IMR-90 (cell line): ENCODE data around the gene OR1F1. TPM values are rescaled to one million over a fixed set of nuclear protein-coding genes. Genes with fewer than 3 reads are reported as not detected.

Source experiments
- ATAC-seq: fragments of 200-7000 bp; cut with Tn5 transposase; 2 replicates; pipeline ENCODE4 v1.9.1; 2020; ENCODE audit warnings: low read depth, mild to moderate bottlenecking, moderate library complexity
- BruUV-seq: library from RNA; stranded (reverse); fragments of 400-500 nt; replicated peaks from 2 replicates; lab custom pipeline; 2021; lab: Mats Ljungman, UMichigan
- CTCF ChIA-PET: fragments of 300-600 bp; formaldehyde crosslinking; extraction: SDS; loops from one replicate; lab custom pipeline; 2021; ENCODE audit warnings: antibody characterized with exemption; lab: Yijun Ruan, JAX
- POLR2A ChIA-PET: fragments of 300-600 bp; sonication (Branson Sonifier 250); formaldehyde crosslinking; loops from one replicate; lab custom pipeline; 2022; ENCODE audit warnings: antibody characterized with exemption; ENCODE audit not compliant: unreplicated experiment; lab: Charles Lee
- DNase-seq: peaks from one replicate; pipeline ENCODE4 v3.0.0; 2013
- H2AFZ ChIP-seq: replicated peaks from 2 replicates; pipeline ENCODE3; 2013; ENCODE audit warnings: low read length, mild to moderate bottlenecking; ENCODE audit not compliant: poor library complexity
- H2AK5ac ChIP-seq: 2 replicates; pipeline ENCODE4 v1.6.1; 2013; ENCODE audit warnings: low read depth, low read length, inconsistent platforms
- H2AK9ac ChIP-seq: replicated peaks from 2 replicates; pipeline ENCODE3; 2013; ENCODE audit warnings: mild to moderate bottlenecking, low read depth, low read length, moderate library complexity; ENCODE audit not compliant: poor library complexity
- H2BK120ac ChIP-seq: 2 replicates; pipeline ENCODE4 v1.6.1; 2013; ENCODE audit warnings: low read depth, low read length, inconsistent platforms
- H2BK15ac ChIP-seq: 3 replicates; pipeline ENCODE4 v1.6.1; 2013; ENCODE audit warnings: low read depth, low read length, inconsistent platforms
- H2BK20ac ChIP-seq: 2 replicates; pipeline ENCODE4 v1.6.1; 2013; ENCODE audit warnings: low read depth, mild to moderate bottlenecking, inconsistent platforms, low read length, moderate library complexity
- H2BK5ac ChIP-seq: 2 replicates; pipeline ENCODE4 v1.6.1; 2013; ENCODE audit warnings: mild to moderate bottlenecking, low read depth, low read length, inconsistent platforms; ENCODE audit not compliant: poor library complexity, severe bottlenecking
- H3K14ac ChIP-seq: replicated peaks from 2 replicates; pipeline ENCODE4 v1.6.1; 2013; ENCODE audit warnings: low read depth, low read length, inconsistent platforms
- H3K18ac ChIP-seq: 2 replicates; pipeline ENCODE4 v1.6.1; 2013; ENCODE audit warnings: low read depth, low read length, control low read depth
- H3K23ac ChIP-seq: 2 replicates; pipeline ENCODE4 v1.6.1; 2013; ENCODE audit warnings: low read depth, low read length, inconsistent platforms
- H3K27ac ChIP-seq: 2 replicates; pipeline ENCODE4 v1.5.1; 2013; ENCODE audit warnings: mild to moderate bottlenecking, control low read depth, low read length; ENCODE audit not compliant: insufficient read depth
- H3K27me3 ChIP-seq: 2 replicates; pipeline ENCODE4 v1.6.1; 2013; ENCODE audit warnings: low read length; ENCODE audit not compliant: control insufficient read depth, insufficient read depth
- H3K36me3 ChIP-seq: 2 replicates; pipeline ENCODE4 v1.6.1; 2013; ENCODE audit warnings: low read length, mixed read lengths; ENCODE audit not compliant: control insufficient read depth, insufficient read depth
- H3K4ac ChIP-seq: 2 replicates; pipeline ENCODE4 v1.6.1; 2013; ENCODE audit warnings: low read depth, low read length, inconsistent platforms
- H3K4me1 ChIP-seq: 2 replicates; pipeline ENCODE4 v1.6.1; 2013; ENCODE audit warnings: low read length, mixed read lengths; ENCODE audit not compliant: control insufficient read depth, insufficient read depth
- H3K4me2 ChIP-seq: 2 replicates; pipeline ENCODE4 v1.6.1; 2013; ENCODE audit warnings: low read depth, mild to moderate bottlenecking, control low read depth, low read length, moderate library complexity
- H3K4me3 ChIP-seq: 2 replicates; pipeline ENCODE4 v1.5.1; 2013; ENCODE audit warnings: low read depth, mild to moderate bottlenecking, control low read depth, low read length, moderate library complexity; ENCODE audit not compliant: insufficient read depth
- H3K56ac ChIP-seq: 2 replicates; pipeline ENCODE4 v1.6.1; 2013; ENCODE audit warnings: low read length, inconsistent platforms; ENCODE audit not compliant: insufficient read depth; ENCODE audit errors: extremely low read depth
- H3K79me1 ChIP-seq, 2 experiments: 2 replicates each; pipeline ENCODE4 v1.6.1; 2013; ENCODE audit warnings: low read length in 2 of 2, inconsistent platforms in 1 of 2, low read depth in 1 of 2
- H3K9ac ChIP-seq: 2 replicates; pipeline ENCODE4 v1.6.1; 2013; ENCODE audit warnings: low read depth, low read length, control low read depth
- H3K9me1 ChIP-seq: 2 replicates; pipeline ENCODE4 v1.6.1; 2013; ENCODE audit warnings: low read length, inconsistent platforms; ENCODE audit not compliant: insufficient read depth
- H3K9me3 ChIP-seq: 2 replicates; pipeline ENCODE4 v1.6.1; 2013; ENCODE audit warnings: low read length; ENCODE audit not compliant: control insufficient read depth, insufficient read depth
- H4K20me1 ChIP-seq: 2 replicates; pipeline ENCODE4 v1.6.1; 2013; ENCODE audit warnings: low read length, inconsistent platforms; ENCODE audit not compliant: insufficient read depth
- H4K5ac ChIP-seq: 2 replicates; pipeline ENCODE4 v1.6.1; 2013; ENCODE audit warnings: mild to moderate bottlenecking, low read depth, low read length, control low read depth
- H4K8ac ChIP-seq, 2 experiments: 2 replicates each; pipeline ENCODE4 v1.6.1; 2013; ENCODE audit warnings: low read depth in 2 of 2, low read length in 2 of 2, control low read depth in 1 of 2, inconsistent platforms in 1 of 2
- H4K91ac ChIP-seq: 2 replicates; pipeline ENCODE4 v1.6.1; 2013; ENCODE audit warnings: low read depth, low read length, inconsistent platforms; ENCODE audit not compliant: insufficient read depth
- CHD1 ChIP-seq: IDR thresholded peaks from 2 replicates; pipeline ENCODE4 v1.6.1; 2012; ENCODE audit warnings: low read depth, low read length, improper control_type of control experiment
- MAZ ChIP-seq: IDR thresholded peaks from 2 replicates; pipeline ENCODE4 v1.6.1; 2012; ENCODE audit warnings: low read depth, mild to moderate bottlenecking, low read length, improper control_type of control experiment, moderate library complexity, borderline replicate concordance
- MXI1 ChIP-seq: IDR thresholded peaks from 2 replicates; pipeline ENCODE4 v1.6.1; 2012; ENCODE audit warnings: low read depth, mild to moderate bottlenecking, low read length, moderate library complexity, borderline replicate concordance
- SMC3 ChIP-seq: fragments of 150-350 bp; IDR thresholded peaks from 2 replicates; pipeline ENCODE4 v1.6.1; 2016; ENCODE audit warnings: low read depth, mild to moderate bottlenecking, antibody characterized with exemption, low read length, moderate library complexity
- WGBS, 2 experiments: methylation state at CpG; one replicate each; pipeline versions ENCODE4 v1.1.5 to v1.1.7; 2013; ENCODE audit warnings: missing lambda C conversion rate in 2 of 2; ENCODE audit not compliant: insufficient read length in 1 of 2; ENCODE audit errors: extremely low coverage in 2 of 2; 5-methylcytosine and 5-hydroxymethylcytosine counted together
- dilution Hi-C: fragments of 300-500 bp; cut with HindIII; formaldehyde crosslinking; loops from one replicate; pipeline ENCODE4 v1.14.3; 2018; ENCODE audit warnings: low sequenced_read_pairs; ENCODE audit not compliant: unreplicated experiment
- in situ Hi-C: fragments of 300-500 bp; cut with MboI; formaldehyde crosslinking; loops from 3 replicates; pipeline ENCODE4 v1.14.3; 2019; ENCODE audit warnings: low sequenced_read_pairs, inconsistent platforms, mixed read lengths
- intact Hi-C: fragments of 100-400 bp; cut with micrococcal nuclease; formaldehyde crosslinking; loops from 2 replicates; pipeline ENCODE4 v1.10.0; 2022
- polyA plus RNA-seq, 3 experiments: library from polyadenylated mRNA; depleted of rRNA; stranded (reverse); fragments of >200 nt; gene quantifications; 2 replicates each; pipeline ENCODE4 v1.2.3, GENCODE V29; 2012; ENCODE audit warnings: low replicate concordance in 1 of 3
- total RNA-seq: library from RNA; depleted of rRNA; stranded (reverse); fragments of >200 nt; gene quantifications from 2 replicates; pipeline ENCODE4 v1.2.3, GENCODE V29; 2012
- TF ChIP-seq, protein P1 (sequence below): fragments of 150-350 bp; IDR thresholded peaks from 2 replicates; pipeline ENCODE4 v1.6.1; 2016; ENCODE audit warnings: low read depth, mild to moderate bottlenecking, low read length, moderate library complexity, borderline replicate concordance
- TF ChIP-seq, protein P2 (sequence below): fragments of 150-350 bp; IDR thresholded peaks from 2 replicates; pipeline ENCODE4 v1.6.1; 2017; ENCODE audit warnings: mild to moderate bottlenecking, antibody characterized with exemption, low read length, low read depth
- TF ChIP-seq, protein P3 (sequence below): conservative IDR thresholded peaks from 2 replicates; pipeline ENCODE4 v1.5.1; 2012; ENCODE audit warnings: mild to moderate bottlenecking, low read depth, low read length, improper control_type of control experiment

OR1F1 gene
- total and polyA plus RNA-seq, 2 of the 4 experiments (the other 2 are of a cell fraction), result 0.12 TPM; not detected in 1

GRCh38 chr16:3164121-3164991 lies 23.6 kb upstream of the OR1F1 start (continued):
- TF ChIP-seq, protein P1, sequence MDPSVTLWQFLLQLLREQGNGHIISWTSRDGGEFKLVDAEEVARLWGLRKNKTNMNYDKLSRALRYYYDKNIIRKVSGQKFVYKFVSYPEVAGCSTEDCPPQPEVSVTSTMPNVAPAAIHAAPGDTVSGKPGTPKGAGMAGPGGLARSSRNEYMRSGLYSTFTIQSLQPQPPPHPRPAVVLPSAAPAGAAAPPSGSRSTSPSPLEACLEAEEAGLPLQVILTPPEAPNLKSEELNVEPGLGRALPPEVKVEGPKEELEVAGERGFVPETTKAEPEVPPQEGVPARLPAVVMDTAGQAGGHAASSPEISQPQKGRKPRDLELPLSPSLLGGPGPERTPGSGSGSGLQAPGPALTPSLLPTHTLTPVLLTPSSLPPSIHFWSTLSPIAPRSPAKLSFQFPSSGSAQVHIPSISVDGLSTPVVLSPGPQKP, result no peak

GRCh38 chr16:3165111-3165822 lies 22.7 kb upstream of the OR1F1 start:
- Histone ChIP-seq H3K27ac (no peak overlapping the region), H4K20me1 (no peaks in the 10 kb centered on the region), H2BK15ac (no peak overlapping the region), H2BK5ac (no peak overlapping the region), H3K4me1 (no peaks in the 10 kb centered on the region), H3K4me3 (no peak overlapping the region), H4K5ac (peak overlapping the region; percentile 92; the same call in 1 of the 2 replicates), H3K36me3 (no peaks in the 10 kb centered on the region), H2AFZ (peak overlapping the region; percentile 87), H4K8ac (peak overlapping the region; percentile 87 to 94; a peak in 3 of 4 replicates), H2BK120ac (no peak overlapping the region), H3K18ac (no peak overlapping the region), H3K9me1 (no peaks in the 10 kb centered on the region), H3K9me3 (no peaks in the 10 kb centered on the region), H3K9ac (no peak overlapping the region), H2AK5ac (no peak overlapping the region; the same call in 1 of the 2 replicates), H3K27me3 (peaks cover 15% of the 10 kb centered on the region), H3K56ac (no peak overlapping the region), H2AK9ac (no peak overlapping the region), H3K79me1 (no peaks in the 10 kb centered on the region), H3K23ac (no peak overlapping the region), H3K4ac (peak overlapping the region; percentile 80), H3K14ac (no peak overlapping the region), H4K91ac (no peak overlapping the region), H3K4me2 (no peak overlapping the region), H2BK20ac (no peak overlapping the region)
- CTCF ChIA-PET, result no interaction called here
- DNase-seq (no peak), ATAC-seq (no peak)
- POLR2A ChIA-PET, result no interaction called here
- intact Hi-C loops, result no loop called here
- BruUV-seq, result no TSS peak
- WGBS, 2 experiments, result 100% methylated on average over 4 of the region's 12 CpGs; no CpG with 5 or more reads in 1 of the 2 experiments
- in situ Hi-C loops, result no loop called here
- dilution Hi-C loops, result no loop called here
- TF ChIP-seq, protein P2, sequence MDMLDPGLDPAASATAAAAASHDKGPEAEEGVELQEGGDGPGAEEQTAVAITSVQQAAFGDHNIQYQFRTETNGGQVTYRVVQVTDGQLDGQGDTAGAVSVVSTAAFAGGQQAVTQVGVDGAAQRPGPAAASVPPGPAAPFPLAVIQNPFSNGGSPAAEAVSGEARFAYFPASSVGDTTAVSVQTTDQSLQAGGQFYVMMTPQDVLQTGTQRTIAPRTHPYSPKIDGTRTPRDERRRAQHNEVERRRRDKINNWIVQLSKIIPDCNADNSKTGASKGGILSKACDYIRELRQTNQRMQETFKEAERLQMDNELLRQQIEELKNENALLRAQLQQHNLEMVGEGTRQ, result no peak
- TF ChIP-seq MAZ (no peak), CHD1 (no peak), SMC3 (no peak), MXI1 (no peak)
- TF ChIP-seq, protein P1, result no peak
- TF ChIP-seq, protein P3, sequence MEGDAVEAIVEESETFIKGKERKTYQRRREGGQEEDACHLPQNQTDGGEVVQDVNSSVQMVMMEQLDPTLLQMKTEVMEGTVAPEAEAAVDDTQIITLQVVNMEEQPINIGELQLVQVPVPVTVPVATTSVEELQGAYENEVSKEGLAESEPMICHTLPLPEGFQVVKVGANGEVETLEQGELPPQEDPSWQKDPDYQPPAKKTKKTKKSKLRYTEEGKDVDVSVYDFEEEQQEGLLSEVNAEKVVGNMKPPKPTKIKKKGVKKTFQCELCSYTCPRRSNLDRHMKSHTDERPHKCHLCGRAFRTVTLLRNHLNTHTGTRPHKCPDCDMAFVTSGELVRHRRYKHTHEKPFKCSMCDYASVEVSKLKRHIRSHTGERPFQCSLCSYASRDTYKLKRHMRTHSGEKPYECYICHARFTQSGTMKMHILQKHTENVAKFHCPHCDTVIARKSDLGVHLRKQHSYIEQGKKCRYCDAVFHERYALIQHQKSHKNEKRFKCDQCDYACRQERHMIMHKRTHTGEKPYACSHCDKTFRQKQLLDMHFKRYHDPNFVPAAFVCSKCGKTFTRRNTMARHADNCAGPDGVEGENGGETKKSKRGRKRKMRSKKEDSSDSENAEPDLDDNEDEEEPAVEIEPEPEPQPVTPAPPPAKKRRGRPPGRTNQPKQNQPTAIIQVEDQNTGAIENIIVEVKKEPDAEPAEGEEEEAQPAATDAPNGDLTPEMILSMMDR, result no peak
